SK-N-SH (cell line): ENCODE data around the gene TRMT112.

Source experiments
- CHD2 ChIP-seq: fragments of 150-350 bp; IDR thresholded peaks from 2 replicates; pipeline ENCODE4 v1.6.1; 2018; ENCODE audit warnings: low read length; ENCODE audit not compliant: partially characterized antibody
- CTCF ChIP-seq: fragments of 200-600 bp; sonication (generic); IDR thresholded peaks from 2 replicates; pipeline ENCODE4 v1.6.1; 2017; ENCODE audit warnings: antibody characterized with exemption, mild to moderate bottlenecking, moderate library complexity
- EP300 ChIP-seq, 2 experiments: IDR thresholded peaks; 2 replicates each; pipeline versions ENCODE4 v1.4.0 to v1.6.1; 2012; ENCODE audit warnings: borderline replicate concordance in 1 of 2, low read depth in 1 of 2, low read length in 1 of 2
- EZH2phosphoT487 ChIP-seq: fragments of 200-600 bp; sonication (generic); IDR thresholded peaks from 2 replicates; pipeline ENCODE4 v1.6.1; 2017; ENCODE audit warnings: low read depth, mixed run types, mild to moderate bottlenecking, antibody characterized with exemption, moderate library complexity, borderline replicate concordance
- IRF3 ChIP-seq: fragments of 150-350 bp; IDR thresholded peaks from 2 replicates; pipeline ENCODE4 v1.6.1; 2016; ENCODE audit warnings: mild to moderate bottlenecking, low read depth, low read length
- MAX ChIP-seq: IDR thresholded peaks from 2 replicates; pipeline ENCODE4 v1.4.0; 2012; ENCODE audit warnings: low read depth
- RAD21 ChIP-seq: IDR thresholded peaks from 2 replicates; pipeline ENCODE4 v1.6.1; 2012; ENCODE audit warnings: mild to moderate bottlenecking, low read length
- REST ChIP-seq: IDR thresholded peaks from 2 replicates; pipeline ENCODE4 v1.6.1; 2012; ENCODE audit warnings: mild to moderate bottlenecking, low read depth, low read length, moderate library complexity
- USF1 ChIP-seq: IDR thresholded peaks from 2 replicates; pipeline ENCODE4 v1.4.0; 2012; ENCODE audit warnings: low read depth, borderline replicate concordance
- YY1 ChIP-seq: IDR thresholded peaks from 2 replicates; pipeline ENCODE4 v1.4.0; 2012; ENCODE audit warnings: low read depth, mild to moderate bottlenecking

- TF ChIP-seq USF1 (no peak), CHD2 (no peak), MAX (no peak), CTCF (no peak), EZH2phosphoT487 (no peak), REST (no peak), IRF3 (no peak), EP300 (IDR thresholded peaks at IDR 0.05; ENCODE audit: borderline replicate concordance in 1 of 2, low read depth in 1 of 2, low read length in 1 of 2) (no peak), RAD21 (no peak), YY1 (no peak)
Observed at GRCh38 chr11:64361659-64362058, 44.3 kb upstream of the TRMT112 start.
